H1 (cell line): ENCODE results near the gene FAF2. TPM values are rescaled to one million over a fixed set of nuclear protein-coding genes. Genes with fewer than 3 reads are reported as not detected.

Experiments used
- CTCF ChIA-PET: fragments of 300-600 bp; sonication (Branson Sonifier 250); formaldehyde crosslinking; loops from one replicate; lab custom pipeline; 2021; ENCODE audit not compliant: partially characterized antibody; lab: Charles Lee
- POLR2A ChIA-PET: fragments of 300-600 bp; sonication (Branson Sonifier 250); formaldehyde crosslinking; loops from one replicate; lab custom pipeline; 2021; ENCODE audit warnings: inconsistent platforms; ENCODE audit not compliant: partially characterized antibody; lab: Charles Lee
- DNase-seq, 2 experiments: peaks; one replicate each; pipeline versions ENCODE4 v3.0.0 to v3.0.0-alpha.2; 2010 to 2022; ENCODE audit warnings: low spot score in 2 of 2, low read depth in 1 of 2, mixed read lengths in 1 of 2
- FAIRE-seq: peaks from 2 replicates; lab custom pipeline; 2011; peaks lifted over from hg19 to GRCh38; lab: Jason Lieb, UNC
- H2AFZ ChIP-seq: 2 replicates; pipeline ENCODE4 v1.8.1; 2012; ENCODE audit warnings: low read length, inconsistent platforms
- H2AK5ac ChIP-seq: 2 replicates; pipeline ENCODE4 v1.6.1; 2013; ENCODE audit warnings: low read depth, low read length
- H2BK120ac ChIP-seq: replicated peaks from 2 replicates; pipeline ENCODE3; 2013; ENCODE audit warnings: low read depth, low read length, inconsistent platforms
- H2BK12ac ChIP-seq: 2 replicates; pipeline ENCODE4 v1.6.1; 2013; ENCODE audit warnings: low read depth, low read length
- H2BK15ac ChIP-seq: 2 replicates; pipeline ENCODE4 v1.6.1; 2013; ENCODE audit warnings: low read length
- H2BK20ac ChIP-seq: 2 replicates; pipeline ENCODE4 v1.6.1; 2013; ENCODE audit warnings: low read length
- H2BK5ac ChIP-seq: 2 replicates; pipeline ENCODE4 v1.6.1; 2013; ENCODE audit warnings: low read depth, low read length
- H3K14ac ChIP-seq: 2 replicates; pipeline ENCODE4 v1.6.1; 2013; ENCODE audit warnings: inconsistent platforms; ENCODE audit not compliant: insufficient read length
- H3K18ac ChIP-seq: 2 replicates; pipeline ENCODE4 v1.6.1; 2013; ENCODE audit warnings: low read length; ENCODE audit errors: extremely low read depth
- H3K23ac ChIP-seq: 2 replicates; pipeline ENCODE4 v1.6.1; 2013; ENCODE audit warnings: inconsistent platforms; ENCODE audit not compliant: insufficient read length
- H3K23me2 ChIP-seq: 2 replicates; pipeline ENCODE4 v1.6.1; 2013; ENCODE audit warnings: low read depth, low read length
- H3K27ac ChIP-seq: 2 replicates; pipeline ENCODE4 v1.6.1; 2011; ENCODE audit warnings: low read depth, low read length, inconsistent platforms
- H3K27me3 ChIP-seq, 4 experiments: replicated peaks in 1 of 4; 1 replicate in 1 of 4; 2 replicates in 3 of 4; pipeline versions ENCODE4 v1.6.1 to v1.8.1; 2011 to 2013; ENCODE audit warnings: low read length in 3 of 4, mild to moderate bottlenecking in 3 of 4, inconsistent platforms in 2 of 4, mixed read lengths in 2 of 4, moderate library complexity in 1 of 4; ENCODE audit not compliant: control insufficient read depth in 3 of 4, insufficient read depth in 3 of 4; ENCODE audit errors: extremely low read depth in 1 of 4
- H3K36me3 ChIP-seq, 4 experiments: 2 replicates each; pipeline versions ENCODE4 v1.6.1 to v1.8.1; 2011 to 2013; ENCODE audit warnings: mild to moderate bottlenecking in 4 of 4, low read length in 3 of 4, moderate library complexity in 2 of 4, control low read depth in 1 of 4, inconsistent platforms in 1 of 4; ENCODE audit not compliant: insufficient read depth in 4 of 4, control insufficient read depth in 2 of 4
- H3K4ac ChIP-seq: replicated peaks from 2 replicates; pipeline ENCODE3; 2013; ENCODE audit warnings: low read length, low read depth, mixed read lengths, inconsistent platforms; ENCODE audit not compliant: insufficient read length
- H3K4me1 ChIP-seq, 4 experiments: replicated peaks in 1 of 4; 1 replicate in 1 of 4; 2 replicates in 3 of 4; pipeline versions ENCODE4 v1.6.1 to v1.8.1; 2011 to 2013; ENCODE audit warnings: low read length in 3 of 4, inconsistent platforms in 2 of 4, mixed read lengths in 1 of 4; ENCODE audit not compliant: insufficient read depth in 4 of 4, control insufficient read depth in 3 of 4
- H3K4me2 ChIP-seq, 2 experiments: 2 replicates each; pipeline versions ENCODE4 v1.6.1 to v1.8.1; 2011 to 2013; ENCODE audit warnings: low read depth in 2 of 2, low read length in 2 of 2, control low read depth in 1 of 2, inconsistent platforms in 1 of 2, mild to moderate bottlenecking in 1 of 2; ENCODE audit not compliant: insufficient read depth in 1 of 2
- H3K4me3 ChIP-seq, 4 experiments: fragments of 200-600, 300-600 bp in 1 of 4; sonication (generic), shearing (Covaris generic), sonication (Bioruptor Twin) in 1 of 4; 2 replicates each; pipeline versions ENCODE4 v1.5.1 to v1.8.1; 2011 to 2016; ENCODE audit warnings: low read length in 4 of 4, low read depth in 3 of 4, control low read depth in 2 of 4, inconsistent platforms in 2 of 4, mild to moderate bottlenecking in 2 of 4, mixed read lengths in 1 of 4, moderate library complexity in 1 of 4; ENCODE audit not compliant: insufficient read depth in 2 of 4; ENCODE audit errors: extremely low read depth in 1 of 4
- H3K56ac ChIP-seq: replicated peaks from 2 replicates; pipeline ENCODE3; 2013; ENCODE audit warnings: low read depth, mild to moderate bottlenecking, mixed read lengths, low read length, inconsistent platforms; ENCODE audit not compliant: insufficient read length
- H3K79me1 ChIP-seq: 2 replicates; pipeline ENCODE4 v1.6.1; 2013; ENCODE audit warnings: low read depth, low read length, control low read depth
- H3K79me2 ChIP-seq, 2 experiments: 2 replicates each; pipeline versions ENCODE4 v1.6.1 to v1.8.1; 2012 to 2013; ENCODE audit warnings: low read length in 2 of 2, mild to moderate bottlenecking in 2 of 2, inconsistent platforms in 1 of 2; ENCODE audit not compliant: insufficient read depth in 2 of 2, control insufficient read depth in 1 of 2
- H3K9ac ChIP-seq, 4 experiments: replicated peaks in 1 of 4; 1 replicate in 1 of 4; 2 replicates in 3 of 4; pipeline versions ENCODE4 v1.6.1 to v1.8.1; 2011 to 2013; ENCODE audit warnings: low read depth in 3 of 4, low read length in 3 of 4, control low read depth in 2 of 4, mild to moderate bottlenecking in 2 of 4, moderate library complexity in 2 of 4, inconsistent platforms in 1 of 4; ENCODE audit errors: extremely low read depth in 1 of 4
- H3K9me3 ChIP-seq, 2 experiments: 2 replicates each; pipeline versions ENCODE4 v1.6.1 to v1.8.1; 2012 to 2013; ENCODE audit warnings: mild to moderate bottlenecking in 2 of 2, moderate library complexity in 2 of 2, control low read depth in 1 of 2, inconsistent platforms in 1 of 2, low read depth in 1 of 2, low read length in 1 of 2, mixed read lengths in 1 of 2; ENCODE audit not compliant: insufficient read depth in 2 of 2
- H4K20me1 ChIP-seq, 2 experiments: replicated peaks in 1 of 2; 2 replicates each; pipeline versions ENCODE3 to v1.8.1; 2011 to 2013; ENCODE audit warnings: inconsistent platforms in 2 of 2, low read length in 2 of 2, mild to moderate bottlenecking in 1 of 2; ENCODE audit not compliant: insufficient read depth in 2 of 2, control insufficient read depth in 1 of 2
- H4K5ac ChIP-seq: 2 replicates; pipeline ENCODE4 v1.6.1; 2013; ENCODE audit warnings: low read length, low read depth, mixed read lengths, inconsistent platforms; ENCODE audit not compliant: insufficient read length
- H4K8ac ChIP-seq: 2 replicates; pipeline ENCODE4 v1.8.0; 2013; ENCODE audit warnings: mild to moderate bottlenecking, moderate library complexity, low read length, inconsistent platforms; ENCODE audit not compliant: insufficient read depth; ENCODE audit errors: extremely low read depth
- H4K91ac ChIP-seq: replicated peaks from 2 replicates; pipeline ENCODE3; 2013; ENCODE audit warnings: low read length, mixed read lengths, inconsistent platforms; ENCODE audit not compliant: insufficient read length
- ASH2L ChIP-seq: fragments of 200-600, 300-600 bp; sonication (generic); IDR thresholded peaks from one replicate; pipeline ENCODE4 v1.7.1; 2017; ENCODE audit warnings: low read length
- ATF3 ChIP-seq: IDR thresholded peaks from 2 replicates; pipeline ENCODE4 v1.6.1; 2011; ENCODE audit warnings: low read depth, mild to moderate bottlenecking, low read length; ENCODE audit not compliant: insufficient read depth
- BRCA1 ChIP-seq: IDR thresholded peaks from 2 replicates; pipeline ENCODE4 v1.6.1; 2012; ENCODE audit warnings: low read depth, low read length, improper control_type of control experiment
- EGR1 ChIP-seq: IDR thresholded peaks from 2 replicates; pipeline ENCODE4 v1.6.1; 2011; ENCODE audit warnings: low read depth, low read length, borderline replicate concordance
- EZH2 ChIP-seq: fragments of 200-600 bp; sonication (generic); IDR thresholded peaks from 2 replicates; pipeline ENCODE4 v1.7.1; 2012; ENCODE audit warnings: low read depth, mild to moderate bottlenecking, moderate library complexity, low read length, inconsistent platforms; ENCODE audit not compliant: severe bottlenecking
- GABPA ChIP-seq: IDR thresholded peaks from 2 replicates; pipeline ENCODE4 v1.6.1; 2011; ENCODE audit warnings: mild to moderate bottlenecking, low read length, moderate library complexity, borderline replicate concordance; ENCODE audit not compliant: insufficient read depth
- GTF2F1 ChIP-seq: IDR thresholded peaks from 2 replicates; pipeline ENCODE4 v1.6.1; 2012; ENCODE audit warnings: low read depth, low read length, improper control_type of control experiment, borderline replicate concordance
- MAFK ChIP-seq: IDR thresholded peaks from 2 replicates; pipeline ENCODE4 v1.6.1; 2012; ENCODE audit warnings: low read depth, mild to moderate bottlenecking, improper control_type of control experiment, low read length
- POU5F1 ChIP-seq: IDR thresholded peaks from 2 replicates; pipeline ENCODE4 v1.6.1; 2011; ENCODE audit warnings: low read depth, mild to moderate bottlenecking, low read length, moderate library complexity
- RAD21 ChIP-seq, 2 experiments: IDR thresholded peaks in 1 of 2; conservative IDR thresholded peaks in 1 of 2; 2 replicates each; pipeline ENCODE4 v1.6.1; 2011; ENCODE audit warnings: low read depth in 2 of 2, low read length in 2 of 2, improper control_type of control experiment in 1 of 2, inconsistent platforms in 1 of 2, mild to moderate bottlenecking in 1 of 2, moderate library complexity in 1 of 2
- RBBP5 ChIP-seq: IDR thresholded peaks from 2 replicates; pipeline ENCODE4 v1.7.1; 2012; ENCODE audit warnings: low read depth, mild to moderate bottlenecking, inconsistent platforms, low read length, moderate library complexity, borderline replicate concordance
- SIN3A ChIP-seq, 2 experiments: IDR thresholded peaks in 1 of 2; conservative IDR thresholded peaks in 1 of 2; 2 replicates each; pipeline ENCODE4 v1.6.1; 2011 to 2012; ENCODE audit warnings: low read length in 2 of 2, improper control_type of control experiment in 1 of 2, low read depth in 1 of 2, mild to moderate bottlenecking in 1 of 2
- SRF ChIP-seq: IDR thresholded peaks from 2 replicates; pipeline ENCODE4 v1.6.1; 2011; ENCODE audit warnings: mild to moderate bottlenecking, low read depth, low read length, moderate library complexity
- WGBS, 2 experiments: shearing (Covaris generic) in 1 of 2; methylation state at CpG; one replicate each; pipeline versions ENCODE4 v1.1.6 to v1.1.7; 2013 to 2015; ENCODE audit warnings: low lambda C conversion rate in 2 of 2, mixed read lengths in 2 of 2, inconsistent platforms in 1 of 2, low coverage in 1 of 2, missing lambda C conversion rate in 1 of 2; ENCODE audit not compliant: insufficient replicate concordance in 2 of 2, insufficient coverage in 1 of 2, insufficient read length in 1 of 2; ENCODE audit errors: extremely low coverage in 1 of 2, missing lambda C conversion rate in 1 of 2; 5-methylcytosine and 5-hydroxymethylcytosine counted together
- polyA plus RNA-seq, 7 experiments: library from polyadenylated mRNA; depleted of rRNA in 3 of 7; stranded (reverse) in 5 of 7; unstranded in 2 of 7; fragments of >200 nt in 5 of 7; fragments of 200-250 nt in 2 of 7; gene quantifications; 1 replicate in 5 of 7; 2 replicates in 1 of 7; 4 replicates in 1 of 7; pipeline versions ENCODE4 v1.2.1 to v1.2.3, GENCODE V29; 2011 to 2013; ENCODE audit warnings: missing spikeins in 2 of 7, mixed read lengths in 2 of 7
- total RNA-seq: library from RNA; stranded (reverse); fragmentation: NEBNext Ultra II Directional; extraction: Animal tissue kit (Norgen Biotek cat#: 25700); gene quantifications from 2 replicates; pipeline ENCODE4 v1.2.1, GENCODE V29; 2021

FAF2 gene
- total and polyA plus RNA-seq, 2 of the 8 experiments (the other 6 are each of a cell fraction or from before 2014, with no cell fraction given), result 20.8 to 35.8 TPM

- H2BK120ac ChIP-seq, result no peak overlapping the region
- H4K8ac ChIP-seq, result no peak overlapping the region
- FAIRE-seq (no peak), DNase-seq (no peak)
- no peak overlapping the region for H3K9ac ChIP-seq
- H4K20me1 ChIP-seq, result peaks cover 5 to 6% of the 10 kb centered on the region in 2 experiments
- no peaks in the 10 kb centered on the region for H3K79me2 ChIP-seq
- no peaks in the 10 kb centered on the region for H3K23me2 ChIP-seq
- H3K56ac ChIP-seq, result no peak overlapping the region
- no peak overlapping the region for H3K4ac ChIP-seq
- no peak overlapping the region for H2BK15ac ChIP-seq
- peaks cover 21 to 70% (median 54%) of the 10 kb centered on the region in 4 experiments for H3K36me3 ChIP-seq
- no peak overlapping the region for H3K27ac ChIP-seq
- H3K27me3 ChIP-seq, result no peaks in the 10 kb centered on the region
- H2BK12ac ChIP-seq, result no peak overlapping the region
- WGBS, 2 experiments, result no CpG with 5 or more reads among the region's 1 CpG
- H3K4me3 ChIP-seq, result no peak overlapping the region
- no peak overlapping the region for H2AFZ ChIP-seq
- H2BK20ac ChIP-seq, result no peak overlapping the region
- ChIA-PET CTCF (no interaction called here), POLR2A (interaction anchor here (1.2 to 1.4 kb wide), 2 partner anchors 11 to 42 kb away, joined by 4 read pairs; no protein-coding TSS in a partner anchor)
- H4K5ac ChIP-seq, result no peak overlapping the region
- no peak overlapping the region for H4K91ac ChIP-seq
- H3K14ac ChIP-seq, result no peak overlapping the region
- no peaks in the 10 kb centered on the region for H3K9me3 ChIP-seq
- H3K18ac ChIP-seq, result no peak overlapping the region
- H3K79me1 ChIP-seq, result peaks cover 3% of the 10 kb centered on the region
- no peak overlapping the region for H3K4me2 ChIP-seq
- H3K23ac ChIP-seq, result no peak overlapping the region
- H3K4me1 ChIP-seq, result no peaks in the 10 kb centered on the region
- no peak overlapping the region for H2AK5ac ChIP-seq
- H2BK5ac ChIP-seq, result no peak overlapping the region
- TF ChIP-seq BRCA1, result no peak
- TF ChIP-seq RBBP5, result no peak
- no peak for TF ChIP-seq MAFK
- TF ChIP-seq RAD21 (IDR thresholded peaks at IDR 0.05 in 1 of 2, conservative IDR thresholded peaks at IDR 0.05 in 1 of 2; ENCODE audit: low read depth in 2 of 2, low read length in 2 of 2), result no peak
- no peak for TF ChIP-seq SIN3A (conservative IDR thresholded peaks at IDR 0.05 in 1 of 2, IDR thresholded peaks at IDR 0.05 in 1 of 2; ENCODE audit: low read depth in 1 of 2, low read length in 2 of 2)
- TF ChIP-seq EGR1, result no peak
- no peak for TF ChIP-seq GTF2F1
- TF ChIP-seq ATF3, result no peak
- no peak for TF ChIP-seq EZH2
- TF ChIP-seq GABPA, result no peak
- no peak for TF ChIP-seq ASH2L
- TF ChIP-seq SRF, result no peak
- TF ChIP-seq POU5F1, result no peak
Observed at GRCh38 chr5:176490301-176490700, 42.1 kb downstream of the FAF2 start.
